GM20431 (cell line): ENCODE data around the gene CD200.

Experiments used
- in situ Hi-C: fragments of 300-500 bp; cut with MseI, MboI; formaldehyde crosslinking; loops from one replicate; pipeline ENCODE4 v1.15.0; 2020; ENCODE audit warnings: low sequenced_read_pairs; ENCODE audit not compliant: unreplicated experiment

The CD200 gene

GRCh38 chr3:112327371-112327951 is 5.5 kb upstream of the CD200 start:
- in situ Hi-C loops, result loop anchor here (10.0 kb wide), 1 partner anchor 197 kb away; no protein-coding TSS in a partner anchor

DNA sequence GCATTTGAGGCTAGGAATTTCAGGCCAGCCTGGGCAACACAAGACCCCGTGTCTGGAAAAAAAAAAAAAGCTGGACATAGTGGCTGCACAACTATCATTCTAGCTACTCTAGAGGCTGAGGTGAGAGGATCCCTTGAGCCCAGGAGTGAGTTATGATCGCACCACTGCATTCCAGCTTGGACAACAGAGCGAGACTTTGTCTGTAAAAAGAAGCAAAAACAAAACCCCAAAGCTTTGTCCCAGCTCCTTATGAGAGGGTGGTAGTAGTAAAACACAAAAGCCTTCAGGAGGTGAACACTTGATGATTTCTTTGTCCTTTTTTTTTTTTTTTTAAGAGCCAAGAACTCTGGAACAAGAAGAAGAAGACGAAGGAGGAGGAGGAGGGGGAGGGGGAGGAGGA is 1.1 kb upstream of the CD200 start:
- in situ Hi-C loops, result no loop called here

DNA sequence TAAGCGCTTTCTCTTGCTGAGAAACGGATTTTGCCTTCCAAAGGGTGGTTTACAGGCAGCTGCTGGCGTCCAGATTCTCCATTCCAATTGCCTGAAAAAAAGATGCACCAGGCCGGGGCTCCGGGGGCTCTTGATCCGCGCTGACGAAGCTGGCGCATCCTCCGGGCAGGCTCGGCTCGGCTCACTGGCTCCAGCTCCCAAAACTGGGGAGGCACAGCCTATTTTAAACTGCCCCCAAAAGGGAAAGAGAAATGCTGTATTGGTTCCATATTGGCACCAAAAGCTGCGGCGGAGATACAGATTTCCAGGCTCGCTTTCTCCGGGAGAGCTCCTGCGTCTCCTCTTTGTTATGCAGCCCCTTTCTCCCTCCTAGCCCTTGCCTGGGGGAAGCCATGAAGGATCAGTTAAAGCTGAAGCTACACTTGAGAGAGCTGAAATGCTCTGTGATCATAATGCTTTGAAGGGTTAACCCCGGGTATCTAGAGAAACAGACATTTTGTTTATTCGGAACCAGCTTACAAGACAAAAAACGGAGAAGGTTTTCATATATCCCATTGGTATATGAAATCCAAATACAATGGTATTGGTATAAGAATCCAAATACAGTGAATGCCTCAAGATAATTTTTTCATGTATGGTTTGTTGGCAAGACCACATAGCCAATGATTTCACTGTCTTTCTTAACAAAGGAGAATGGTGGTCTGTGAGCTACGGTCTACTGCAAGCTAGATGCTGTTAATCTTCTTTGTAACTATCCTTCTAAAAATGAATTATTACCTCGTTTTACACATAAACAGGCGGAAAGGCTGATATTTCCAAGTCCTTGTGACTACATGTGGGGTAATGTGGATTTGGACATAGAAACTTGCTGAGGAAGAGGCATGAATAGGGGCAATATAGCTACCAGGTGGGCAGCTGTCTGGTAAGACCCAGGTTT is 693 bp downstream of the CD200 start:
- in situ Hi-C loops, result no loop called here

DNA sequence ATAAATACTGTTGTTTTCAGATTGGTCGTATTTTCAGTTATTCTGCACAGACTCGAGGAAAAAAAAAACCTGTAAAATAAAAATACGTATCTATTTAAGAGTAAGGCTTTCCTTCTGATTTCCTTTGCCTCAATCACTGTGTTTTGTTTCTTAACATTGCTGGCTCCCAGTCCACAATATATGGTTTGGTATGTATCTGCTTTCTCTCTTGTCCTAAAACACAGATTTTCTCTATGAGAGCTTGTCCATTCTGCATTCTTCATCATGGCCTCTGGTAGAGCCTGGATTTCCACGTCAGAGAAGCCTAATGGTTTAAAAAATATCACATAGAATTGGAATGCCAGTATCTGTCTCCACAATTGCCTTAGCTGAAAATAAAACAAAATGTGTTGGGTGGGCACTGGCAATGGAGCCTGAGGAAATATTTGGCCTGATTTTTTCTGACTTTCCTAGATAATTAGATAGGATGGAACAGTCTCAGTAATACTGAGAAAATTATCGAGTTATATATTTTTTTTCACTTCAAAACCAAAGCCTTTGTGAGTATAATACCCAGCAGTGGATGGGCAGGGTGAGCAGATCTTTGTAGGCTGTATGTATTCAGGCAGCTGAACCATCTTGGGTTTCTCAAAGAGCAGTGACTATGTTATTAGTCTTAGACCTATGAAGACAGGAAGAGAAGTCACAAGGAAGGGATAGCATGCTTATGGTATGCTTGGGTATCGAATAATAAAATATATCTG is 1.9 kb downstream of the CD200 start:
- in situ Hi-C loops, result no loop called here

DNA sequence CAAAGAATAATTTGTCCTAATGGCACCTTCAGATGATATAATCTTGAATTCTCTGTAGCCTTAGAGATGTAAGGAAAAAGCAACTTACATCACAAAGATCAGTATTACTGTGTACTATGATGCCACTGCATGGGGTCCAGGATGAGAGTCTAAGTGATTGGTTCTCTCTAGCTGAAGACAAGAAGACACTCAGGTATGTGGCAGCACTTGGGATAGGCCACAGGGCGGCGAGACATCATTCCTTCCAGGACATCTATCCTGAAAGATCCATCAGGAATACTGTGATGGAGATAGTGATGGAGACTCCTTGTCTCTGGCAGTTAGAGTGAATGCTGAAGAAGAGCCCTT is 2.5 kb downstream of the CD200 start:
- in situ Hi-C loops, result no loop called here

DNA sequence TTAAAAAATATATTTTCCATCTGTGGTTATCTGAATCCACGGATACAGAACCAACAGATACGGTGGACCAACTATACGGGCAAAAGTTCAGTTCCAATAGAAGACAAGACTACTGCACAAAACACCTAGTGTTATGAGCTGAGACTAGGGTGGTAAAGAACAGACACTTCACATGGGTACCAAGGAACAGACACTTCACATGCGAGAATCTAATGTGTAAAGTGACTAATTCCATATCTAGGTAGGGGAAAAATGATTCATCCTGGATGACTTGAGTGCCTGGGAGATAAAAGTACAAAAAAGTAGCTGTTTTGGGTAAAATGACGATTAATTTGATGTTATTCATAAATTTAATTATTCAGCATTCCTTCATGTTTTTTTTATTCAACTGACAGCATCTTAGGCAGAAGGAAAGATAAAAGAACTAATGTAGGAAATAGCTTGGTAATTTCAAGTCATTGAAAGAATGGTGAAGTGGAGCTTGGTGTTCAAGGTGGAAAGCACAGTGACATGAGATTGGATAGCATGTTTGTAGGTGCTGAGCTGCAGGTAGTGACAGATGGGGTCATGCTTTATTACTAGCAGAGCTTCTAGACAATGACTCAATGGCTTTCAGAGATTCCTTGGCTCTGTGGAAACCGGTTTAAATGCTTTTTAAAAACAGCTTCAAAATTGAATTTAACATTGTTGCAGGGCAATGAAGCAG is 5.2 kb downstream of the CD200 start:
- in situ Hi-C loops, result no loop called here

GRCh38 chr3:112338727-112339056 is 5.7 kb downstream of the CD200 start:
- in situ Hi-C loops, result no loop called here

- in situ Hi-C loops, result no loop called here
Observed at GRCh38 chr3:112339134-112339533, 6.2 kb downstream of the CD200 start.

DNA sequence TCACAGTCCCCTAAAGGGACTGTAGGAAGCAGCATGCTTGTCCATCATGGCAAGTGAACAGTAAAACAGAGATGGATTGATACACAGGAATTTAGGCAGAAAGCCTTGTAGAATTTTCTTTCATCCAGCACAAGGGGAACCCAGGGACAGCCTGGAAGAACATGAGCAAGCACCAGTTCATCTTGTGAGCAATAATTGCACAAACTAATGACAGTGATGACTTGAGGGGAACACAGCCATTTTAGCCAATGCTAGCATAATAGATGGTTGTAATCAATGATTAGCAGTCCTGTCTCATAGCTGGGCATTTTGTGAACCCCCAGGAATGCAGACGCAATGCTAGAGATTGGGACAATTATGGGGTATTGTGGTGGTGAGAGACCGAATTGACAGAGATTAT is 6.7 kb downstream of the CD200 start:
- in situ Hi-C loops, result no loop called here

DNA sequence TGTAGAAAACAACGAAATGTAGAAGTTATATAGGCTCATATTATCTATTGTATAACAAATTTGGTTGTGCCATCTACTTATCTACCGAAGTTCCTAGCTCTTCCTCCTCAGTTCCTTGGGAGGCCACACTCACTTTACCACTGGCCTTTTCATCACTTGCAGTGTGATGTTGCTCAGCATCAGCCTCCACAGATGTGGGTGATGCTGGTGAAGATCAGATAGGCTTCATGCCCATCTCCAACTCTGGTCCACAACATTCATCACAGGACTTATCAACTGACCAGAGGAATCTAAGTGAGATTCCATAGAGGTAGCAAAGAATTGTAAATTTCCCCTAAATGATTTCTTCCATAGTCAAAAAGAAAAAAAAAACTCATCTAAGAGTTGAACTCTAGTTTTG is 8.4 kb downstream of the CD200 start:
- in situ Hi-C loops, result no loop called here

- in situ Hi-C loops, result no loop called here
Observed at GRCh38 chr3:112345681-112346080, 12.7 kb downstream of the CD200 start.

GRCh38 chr3:112346491-112347122 is 13.7 kb downstream of the CD200 start:
- in situ Hi-C loops, result no loop called here

GRCh38 chr3:112348943-112349342 is 16.0 kb downstream of the CD200 start:
- in situ Hi-C loops, result no loop called here

DNA sequence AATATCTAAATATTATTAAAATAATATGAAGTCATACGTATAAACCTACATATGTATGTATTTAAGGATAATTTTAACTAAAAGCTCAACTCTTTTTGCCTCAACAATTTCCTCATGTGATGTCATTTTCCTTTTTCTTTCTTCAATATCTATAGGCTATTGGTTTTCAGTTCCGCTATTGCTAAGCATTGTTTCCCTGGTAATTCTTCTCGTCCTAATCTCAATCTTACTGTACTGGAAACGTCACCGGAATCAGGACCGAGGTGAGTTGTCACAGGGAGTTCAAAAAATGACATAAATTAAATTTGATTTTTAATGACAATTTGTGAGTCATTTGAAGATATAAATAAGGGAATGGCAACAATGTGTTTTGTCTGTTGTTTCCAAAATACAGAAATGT is 16.6 kb downstream of the CD200 start:
- in situ Hi-C loops, result no loop called here

DNA sequence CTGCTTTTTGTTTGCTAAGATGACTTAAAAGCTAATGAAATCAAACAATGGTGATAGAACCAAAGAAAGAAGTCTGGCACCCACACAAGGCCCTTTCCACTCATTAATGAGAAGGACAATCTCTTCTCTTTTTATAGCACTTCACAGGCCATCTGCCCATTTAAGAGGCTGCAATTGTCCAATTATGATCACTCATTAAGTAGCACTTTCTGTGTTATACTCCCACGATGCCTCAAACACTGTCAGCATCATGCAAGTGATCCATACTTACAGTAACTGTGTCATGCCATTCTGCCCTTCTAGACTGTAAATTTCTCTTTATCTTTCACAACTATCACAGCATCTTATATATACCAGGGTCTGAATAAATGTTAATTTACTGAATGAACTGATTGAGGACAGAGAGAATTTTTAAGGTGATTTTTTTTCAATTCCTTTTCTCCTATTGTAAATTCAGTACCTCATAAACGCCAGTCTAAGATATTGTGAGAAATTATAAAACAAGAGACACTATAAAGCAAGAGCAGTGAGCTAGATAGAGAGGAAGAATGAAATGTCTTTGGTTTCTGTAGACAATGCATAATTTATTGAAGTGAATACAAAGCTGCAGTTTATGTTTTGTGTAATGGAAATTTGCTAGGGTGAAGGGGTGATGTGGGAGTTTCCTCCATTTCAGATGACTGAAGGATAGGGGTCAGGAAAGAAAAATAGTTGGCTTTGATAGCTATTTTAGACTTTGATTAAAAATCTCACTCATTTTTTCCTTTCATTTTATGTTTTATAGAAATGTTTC is 17.3 kb downstream of the CD200 start:
- in situ Hi-C loops, result no loop called here

GRCh38 chr3:112351036-112351435 is 18.1 kb downstream of the CD200 start:
- in situ Hi-C loops, result no loop called here

DNA sequence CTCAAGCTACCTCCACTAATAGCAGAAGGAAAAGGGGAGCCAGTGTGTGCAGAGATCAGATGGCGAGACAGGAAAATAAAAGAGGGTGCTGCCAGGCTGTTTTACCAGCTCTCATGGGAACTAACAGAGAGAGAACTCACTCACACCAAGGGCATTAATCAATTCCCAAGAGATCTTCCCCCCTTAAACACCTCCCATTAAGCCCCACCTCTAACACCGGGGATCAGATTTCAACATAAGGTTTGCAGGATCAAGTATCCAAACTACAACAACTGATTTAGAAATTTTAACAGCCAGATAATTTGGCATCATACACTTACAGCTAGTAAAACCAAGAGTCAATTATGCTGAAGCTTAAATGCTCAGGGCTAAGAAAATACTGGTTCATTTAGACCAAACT is 18.9 kb downstream of the CD200 start:
- in situ Hi-C loops, result no loop called here

GRCh38 chr3:112352720-112353119 is 19.8 kb downstream of the CD200 start:
- in situ Hi-C loops, result no loop called here

DNA sequence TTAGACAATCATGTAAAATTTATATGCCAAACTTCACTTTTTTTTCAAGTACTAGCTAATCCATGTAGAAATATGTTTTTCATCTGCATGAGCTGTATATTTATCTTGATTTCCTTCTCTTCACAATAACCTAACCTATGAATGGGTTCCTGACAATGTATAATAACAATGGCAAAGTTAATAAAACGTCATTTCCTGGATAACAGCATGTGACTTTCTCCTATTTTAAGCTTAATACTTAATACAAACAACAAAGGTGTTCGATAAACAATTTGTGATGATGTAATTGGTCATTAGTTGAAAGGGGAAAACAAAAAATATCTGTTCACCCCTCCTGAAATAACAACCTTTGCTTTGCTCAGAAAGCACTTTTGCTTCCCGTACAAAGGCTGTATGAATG is 20.4 kb downstream of the CD200 start:
- in situ Hi-C loops, result no loop called here
